ENCODE results near the gene UNK.
"Not testable (repeated sequence)": the region's sequence is repeated elsewhere in the genome, so short reads cannot be mapped to it uniquely, and the experiment has no call there.

Gene UNK

GRCh38 chr17:75836605-75837004 is 52.0 kb downstream of the UNK start:
- DNase-seq: no peak

DNA sequence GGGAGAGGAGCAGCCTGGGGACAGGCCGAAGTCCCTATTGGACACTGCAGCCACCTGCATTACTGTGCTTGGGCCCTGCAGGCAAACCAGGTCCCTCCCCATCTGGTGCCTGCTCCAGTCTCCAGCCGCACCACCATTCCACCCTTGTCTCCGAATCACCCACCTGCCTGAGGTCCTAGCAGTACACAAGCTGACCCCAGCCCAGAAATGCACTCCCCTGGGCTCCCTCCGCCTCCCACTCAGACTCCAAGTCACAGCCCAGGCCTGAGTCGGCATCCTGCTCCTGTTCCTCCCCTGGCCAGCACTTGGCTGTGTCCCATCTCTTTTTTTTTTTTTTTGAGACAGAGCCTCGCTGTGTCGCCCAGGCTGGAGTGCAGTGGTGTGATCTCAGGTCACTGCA is 53.3 kb downstream of the UNK start:
- DNase-seq: no peak

DNA sequence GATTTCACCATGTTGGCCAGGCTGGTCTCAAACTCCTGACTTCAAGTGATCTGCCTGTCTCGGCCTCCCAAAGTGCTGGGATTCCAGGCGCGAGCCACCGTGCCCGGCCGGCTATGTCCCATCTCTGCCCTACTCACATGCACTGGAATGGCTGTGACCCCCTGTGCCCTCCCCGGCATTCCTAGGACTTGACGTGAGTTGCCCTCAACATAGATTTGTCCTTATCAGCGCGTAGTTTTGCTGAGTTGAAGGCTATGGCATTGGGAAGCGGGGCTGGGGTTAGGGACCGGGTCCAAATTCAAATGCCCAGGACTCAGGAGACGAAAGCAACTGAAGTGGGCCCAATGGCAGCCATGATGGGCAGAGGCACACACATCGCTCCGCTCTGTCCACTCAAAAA is 53.8 kb downstream of the UNK start:
- DNase-seq: no peak

DNA sequence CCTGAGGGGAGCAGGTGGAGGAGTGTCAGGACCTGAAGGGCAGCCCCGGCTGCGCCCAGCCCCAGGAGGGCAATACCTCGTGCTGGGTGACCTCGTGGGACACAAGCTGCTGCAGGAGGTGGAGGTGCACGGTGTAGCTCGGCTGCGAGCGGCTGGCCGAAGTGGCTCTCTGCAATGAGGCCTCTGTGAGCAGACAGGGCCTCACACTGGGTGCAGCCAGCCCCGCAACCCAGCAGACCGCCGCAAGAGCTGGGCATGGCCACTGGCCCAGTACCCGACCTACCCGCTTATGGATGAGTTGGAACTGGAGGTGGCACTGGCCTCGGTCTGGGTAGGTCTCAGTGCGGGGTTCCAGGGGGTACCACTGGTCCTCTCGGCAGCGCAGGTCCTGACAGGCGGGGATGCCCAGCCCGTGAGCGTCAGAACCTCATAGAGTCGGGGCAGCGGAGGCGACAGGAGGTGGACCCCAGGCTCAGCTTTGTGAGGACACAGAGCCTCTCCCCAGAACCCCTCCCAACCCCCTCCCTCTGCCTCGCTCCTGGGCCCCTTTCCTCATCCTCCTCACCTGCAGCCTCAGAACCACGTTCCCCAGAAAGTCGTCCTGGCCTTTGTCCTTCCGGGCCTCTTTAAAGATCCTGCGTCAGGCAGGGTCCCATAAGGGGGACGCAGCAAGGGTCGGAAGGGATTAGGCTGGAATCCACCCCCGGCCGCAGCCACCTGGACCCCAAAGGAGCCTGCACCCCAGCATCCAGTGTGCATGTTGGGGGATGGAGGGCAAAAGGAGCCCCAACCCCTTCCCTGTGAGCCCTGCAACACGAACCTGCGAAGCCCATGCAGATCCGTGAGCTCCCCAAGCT is 55.6 kb downstream of the UNK start:
- no peak for DNase-seq

DNA sequence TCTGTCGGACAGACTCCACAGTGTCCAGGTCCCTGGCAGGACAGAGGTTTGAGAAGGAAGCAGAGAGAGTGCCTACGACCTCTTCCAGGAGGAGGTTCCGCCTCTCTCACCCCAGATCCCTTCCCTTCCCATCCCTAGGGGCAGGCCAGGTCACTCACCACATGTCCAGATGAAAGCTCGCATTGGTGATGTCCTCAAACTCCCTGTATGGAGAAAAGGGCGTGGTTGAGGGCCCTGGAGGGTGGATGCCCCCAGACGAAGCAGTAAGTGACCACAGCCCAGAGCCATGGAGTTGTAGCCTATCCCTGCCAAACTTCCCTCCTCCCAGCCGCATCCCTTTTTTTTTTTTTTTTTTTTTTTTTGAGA is 56.2 kb downstream of the UNK start:
- no peak for DNase-seq

DNA sequence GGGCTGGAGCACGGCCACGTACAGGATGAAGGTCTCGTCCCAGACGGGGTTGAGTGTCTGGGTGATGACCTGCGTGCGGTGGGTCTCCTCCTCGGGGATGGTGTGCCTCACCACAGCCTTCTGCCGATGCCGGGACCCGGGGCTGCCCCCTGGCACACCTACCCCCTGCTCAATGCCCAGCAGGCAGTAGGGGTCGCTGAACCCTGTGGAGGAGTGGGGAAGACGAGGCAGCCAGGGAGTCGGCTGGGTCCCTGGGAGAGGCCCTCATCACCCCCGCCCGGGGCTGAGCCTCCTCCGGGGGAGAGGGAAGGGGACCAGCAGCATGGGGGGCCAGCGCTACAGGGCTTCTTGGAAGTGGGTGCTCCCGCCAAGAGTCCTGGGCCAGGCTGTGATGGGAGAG is 57.8 kb downstream of the UNK start:
- DNase-seq: no peak

DNA sequence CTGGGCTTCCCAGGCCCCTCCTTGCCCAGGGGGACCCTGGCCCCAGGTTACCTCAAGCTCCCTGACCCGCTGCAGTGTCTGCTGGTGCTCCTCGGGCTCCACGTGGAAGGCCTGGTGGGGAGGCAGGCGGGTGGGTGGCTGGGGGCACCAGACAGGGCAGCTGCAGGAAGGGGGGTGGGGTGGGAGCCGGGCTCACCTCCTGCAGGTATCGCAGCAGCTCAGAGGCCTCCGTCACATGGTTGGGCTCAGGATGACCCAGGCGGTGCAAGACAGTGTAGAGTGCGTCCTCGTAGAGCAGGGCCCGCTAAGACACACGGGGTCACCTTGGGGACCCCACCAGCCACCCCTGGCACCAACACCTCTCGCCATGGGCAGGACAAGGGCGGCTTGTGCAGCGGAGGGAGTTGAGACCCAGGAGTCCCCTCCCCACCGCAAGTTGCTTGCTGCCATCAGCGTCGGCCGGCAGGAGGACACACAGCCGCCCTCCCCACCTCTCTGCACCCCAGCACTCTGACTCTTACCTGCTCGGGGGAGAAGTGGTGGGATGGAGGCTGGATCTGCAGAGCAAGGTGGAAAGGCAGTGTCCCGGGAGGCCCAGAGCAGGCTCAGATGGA is 58.5 kb downstream of the UNK start:
- no peak for DNase-seq

- peak; percentile 47 to 49 for DNase-seq
These were observed 59.2 kb downstream of the UNK start, which contains the start of gene UNC13D for GRCh38 chr17:75843577-75844529. Gene UNC13D (minus strand): TSS chr17:75844404. CDS start chr17:75844337, 67 bp downstream.

GRCh38 chr17:75844530-75845057 is 60.0 kb downstream of the UNK start:
- DNase-seq: no peak

DNA sequence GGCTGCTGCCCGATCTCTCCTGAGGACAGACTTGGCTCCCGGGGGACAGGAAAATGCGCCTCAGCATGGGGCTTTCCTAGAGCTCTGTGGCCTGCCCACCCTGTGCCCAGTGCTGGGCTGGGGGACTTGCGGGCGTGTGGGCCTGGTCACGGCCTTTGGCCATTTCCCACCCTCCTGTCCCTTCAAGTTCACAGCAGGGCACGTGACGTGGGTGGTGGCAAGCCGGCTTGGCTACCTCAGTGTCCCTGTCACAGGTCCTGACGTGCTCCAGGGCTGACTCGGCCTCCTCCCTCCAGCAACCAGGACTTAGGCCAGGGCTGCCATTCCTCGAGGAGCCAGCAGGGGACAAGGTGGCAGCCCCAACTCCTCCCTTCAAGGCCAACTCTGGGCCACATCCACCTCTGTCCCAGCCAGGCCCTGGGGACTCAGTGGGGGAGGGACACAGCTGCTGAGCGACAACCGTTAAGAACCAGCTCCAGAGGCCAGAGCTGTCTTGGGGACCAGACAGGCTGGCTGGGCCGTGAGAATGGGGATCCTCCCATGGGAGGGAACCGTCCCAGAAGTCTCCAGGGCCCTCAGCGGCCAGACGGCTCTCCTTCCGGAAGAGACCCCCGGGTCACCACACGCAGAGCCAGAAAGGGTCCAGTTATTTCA is 60.6 kb downstream of the UNK start:
- peak; percentile 47 to 58 for DNase-seq

GRCh38 chr17:75845933-75846691 is 61.5 kb downstream of the UNK start:
- DNase-seq: no peak

GRCh38 chr17:75846692-75847613 is 62.3 kb downstream of the UNK start:
- DNase-seq: no peak

GRCh38 chr17:75847614-75848522 is 63.3 kb downstream of the UNK start:
- no peak for DNase-seq

DNA sequence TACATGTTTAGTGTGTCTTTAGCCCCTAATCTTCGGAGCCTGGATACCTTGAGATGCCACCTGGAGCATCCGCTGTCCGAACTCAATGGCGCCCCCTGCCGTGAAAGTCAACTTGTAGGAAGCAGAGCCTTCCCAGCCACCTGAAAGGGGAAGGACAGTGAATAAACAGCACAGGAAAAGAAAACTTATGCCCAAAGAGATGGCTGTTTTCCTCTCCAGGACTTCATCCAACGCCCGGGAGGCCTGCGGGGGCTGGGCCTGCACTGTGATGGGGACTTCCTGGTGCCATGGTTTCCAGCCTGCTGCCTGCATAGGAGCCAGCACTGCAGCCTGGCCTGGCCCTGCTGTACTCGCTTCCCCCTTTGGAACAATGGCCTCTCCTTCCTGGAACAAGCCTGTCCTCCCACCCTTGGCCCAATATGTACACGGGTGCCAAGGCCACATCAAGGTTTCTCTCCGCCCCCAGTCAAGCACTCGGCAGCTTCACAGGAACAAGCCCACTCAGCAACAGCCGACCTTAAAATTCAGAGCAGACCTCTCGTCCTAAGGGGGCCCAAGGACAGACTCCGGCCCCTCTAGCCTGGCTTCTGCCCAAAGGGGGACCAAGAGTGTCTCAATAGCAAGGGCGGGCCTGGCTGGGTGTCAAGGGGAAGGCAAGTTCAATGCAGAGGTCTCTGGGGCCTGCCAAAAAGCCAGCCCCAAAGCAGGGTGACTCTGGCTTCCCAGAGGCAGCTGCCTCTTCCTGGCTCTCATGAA is 64.1 kb downstream of the UNK start:
- DNase-seq: peak; percentile 82 to 87

- no peak for DNase-seq
These were observed 64.7 kb downstream of the UNK start for GRCh38 chr17:75849279-75849646.

DNA sequence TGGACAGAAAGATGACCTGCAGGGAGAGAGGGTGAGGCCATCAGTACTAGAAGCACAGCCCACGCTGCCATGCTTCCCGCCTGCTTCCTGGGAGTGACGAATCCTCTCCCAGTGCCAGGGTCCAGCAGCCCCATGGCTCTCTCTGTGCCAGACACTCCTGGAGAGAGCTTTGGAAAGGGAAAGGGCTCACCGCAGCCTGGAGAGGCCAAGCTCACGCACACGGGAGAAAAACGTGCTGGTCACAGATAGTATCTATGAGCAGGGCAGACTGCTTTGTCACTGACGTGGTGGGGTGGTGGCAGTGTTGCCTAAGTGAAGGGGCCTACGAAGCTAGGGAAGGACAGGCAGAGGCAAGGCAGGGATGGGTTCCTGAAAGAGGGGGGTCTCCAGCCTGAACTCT is 65.1 kb downstream of the UNK start:
- no peak for DNase-seq

GRCh38 chr17:75850928-75851692 is 66.5 kb downstream of the UNK start:
- DNase-seq: no peak

- not testable (repeated sequence) for DNase-seq
These were observed 67.0 kb downstream of the UNK start for GRCh38 chr17:75851693-75851991.
